NCI-H510A (cell line): ENCODE results near the gene PRPH.
"Not testable (repeated sequence)": the region's sequence is repeated elsewhere in the genome, so short reads cannot be mapped to it uniquely, and the experiment has no call there.

ENCODE experiments used
- DNase-seq: peaks from one replicate; lab custom pipeline; 2025; lab: John Stamatoyannopoulos, UW

PRPH gene

GRCh38 chr12:49276304-49277290 lies 18.4 kb upstream of the PRPH start:
- no peak for DNase-seq

GRCh38 chr12:49277466-49277865 lies 17.5 kb upstream of the PRPH start:
- DNase-seq = no peak

GRCh38 chr12:49279706-49280159 lies 15.2 kb upstream of the PRPH start:
- DNase-seq = no peak

- not testable (repeated sequence) for DNase-seq
Observed at GRCh38 chr12:49280545-49280944, 14.4 kb upstream of the PRPH start.

GRCh38 chr12:49282302-49282701 lies 12.6 kb upstream of the PRPH start:
- DNase-seq = no peak

- not testable (repeated sequence) for DNase-seq
Observed at GRCh38 chr12:49282740-49283375, 12.1 kb upstream of the PRPH start.

- no peak for DNase-seq
Observed at GRCh38 chr12:49283541-49284429, 11.2 kb upstream of the PRPH start.

GRCh38 chr12:49284672-49285071 lies 10.3 kb upstream of the PRPH start:
- DNase-seq = no peak

GRCh38 chr12:49287876-49288275 lies 7.1 kb upstream of the PRPH start:
- DNase-seq = no peak

GRCh38 chr12:49288412-49288853 lies 6.5 kb upstream of the PRPH start:
- no peak for DNase-seq

GRCh38 chr12:49288922-49289555 lies 5.9 kb upstream of the PRPH start:
- DNase-seq = no peak

- peak; percentile 16 for DNase-seq
Observed at GRCh38 chr12:49292729-49293055, 2.3 kb upstream of the PRPH start.

- peak; percentile 18 for DNase-seq
Observed at GRCh38 chr12:49293056-49293956, 1.6 kb upstream of the PRPH start.

GRCh38 chr12:49294086-49294803 lies 702 bp upstream of the PRPH start:
- DNase-seq = no peak

- DNase-seq = no peak
Observed at GRCh38 chr12:49294804-49295081, 204 bp upstream of the PRPH start.

- peak; percentile 64 for DNase-seq
Observed at GRCh38 chr12:49296034-49296835, 1.3 kb downstream of the PRPH start.

GRCh38 chr12:49296836-49297694 lies 2.1 kb downstream of the PRPH start:
- DNase-seq = peak; percentile 64

- no peak for DNase-seq
Observed at GRCh38 chr12:49297695-49298060, 2.7 kb downstream of the PRPH start.
